Muscle layer of duodenum (tissue), 2 donors: Measurements from ENCODE around the gene ROGDI.
A peak's percentile ranks its signal among the peaks of the same experiment; 100 is the strongest.

Source experiments
- H3K27ac ChIP-seq: one replicate; pipeline ENCODE4 v1.7.0; 2013; ENCODE audit warnings: mild to moderate bottlenecking, low read length
- H3K27me3 ChIP-seq: one replicate; pipeline ENCODE4 v1.7.0; 2013; ENCODE audit warnings: low read depth, mild to moderate bottlenecking, control low read depth, low read length
- H3K36me3 ChIP-seq, 2 donors: one replicate each; pipeline ENCODE4 v1.7.0; 2013; ENCODE audit warnings: low read length in 2 of 2, control low read depth in 1 of 2, mild to moderate bottlenecking in 1 of 2; ENCODE audit not compliant: insufficient read depth in 2 of 2, control insufficient read depth in 1 of 2
- H3K4me1 ChIP-seq, 2 donors: one replicate each; pipeline ENCODE4 v1.7.0; 2013; ENCODE audit warnings: low read length in 2 of 2, mild to moderate bottlenecking in 2 of 2, control low read depth in 1 of 2, moderate library complexity in 1 of 2; ENCODE audit not compliant: insufficient read depth in 2 of 2, control insufficient read depth in 1 of 2
- H3K4me3 ChIP-seq, 2 donors: one replicate each; pipeline ENCODE4 v1.7.0; 2013; ENCODE audit warnings: low read length in 2 of 2, low read depth in 1 of 2, mild to moderate bottlenecking in 1 of 2
- H3K9me3 ChIP-seq, 2 donors: one replicate each; pipeline ENCODE4 v1.7.0; 2013; ENCODE audit warnings: low read length in 2 of 2, control low read depth in 1 of 2, mild to moderate bottlenecking in 1 of 2; ENCODE audit not compliant: control insufficient read depth in 1 of 2
- donor health status: healthy.

The ROGDI gene

DNA sequence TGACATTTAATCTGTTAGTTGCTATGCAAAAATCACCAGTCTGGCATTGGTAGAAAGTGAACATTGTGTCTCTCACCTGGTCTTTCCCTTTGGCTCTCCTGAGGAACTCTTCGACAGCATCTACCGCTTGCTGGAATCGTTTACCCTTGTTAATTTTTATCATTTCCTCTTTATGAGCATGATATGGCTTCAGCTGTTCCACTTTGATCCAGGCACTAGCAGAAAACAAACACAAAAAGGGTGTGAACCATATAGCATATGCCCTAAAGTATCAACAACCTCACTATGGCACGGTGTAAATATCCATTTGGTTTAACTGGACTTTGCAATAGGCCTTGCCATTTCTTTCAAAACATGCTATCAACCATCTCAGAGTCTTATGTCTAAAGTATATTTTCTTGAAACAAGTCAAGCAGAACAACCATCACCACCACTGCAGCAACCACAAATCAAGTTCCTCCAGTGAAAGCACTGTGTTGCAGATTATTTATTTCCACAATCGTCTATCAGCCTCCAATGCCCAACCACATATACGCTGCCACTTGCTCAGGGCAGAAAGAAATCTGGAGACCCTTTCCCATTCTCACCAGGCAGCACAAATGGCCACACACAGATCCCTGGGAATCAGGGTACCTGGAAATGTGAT is 30.4 kb upstream of the ROGDI start:
- H3K4me1 ChIP-seq: peaks cover 0 to 7% of the 10 kb centered on the region in 2 donors
- no peak overlapping the region for H3K27ac ChIP-seq
- no peaks in the 10 kb centered on the region for H3K9me3 ChIP-seq
- H3K27me3 ChIP-seq: no peaks in the 10 kb centered on the region
- H3K4me3 ChIP-seq: no peak overlapping the region
- peaks cover 40 to 58% of the 10 kb centered on the region in 2 donors for H3K36me3 ChIP-seq

- Histone ChIP-seq H3K4me3 (no peak overlapping the region), H3K4me1 (peaks cover 0 to 15% of the 10 kb centered on the region in 2 donors), H3K9me3 (no peaks in the 10 kb centered on the region), H3K36me3 (peaks cover 40 to 65% of the 10 kb centered on the region in 2 donors), H3K27ac (no peak overlapping the region), H3K27me3 (no peaks in the 10 kb centered on the region)
These were observed 29.2 kb upstream of the ROGDI start for GRCh38 chr16:4831616-4832015.

DNA sequence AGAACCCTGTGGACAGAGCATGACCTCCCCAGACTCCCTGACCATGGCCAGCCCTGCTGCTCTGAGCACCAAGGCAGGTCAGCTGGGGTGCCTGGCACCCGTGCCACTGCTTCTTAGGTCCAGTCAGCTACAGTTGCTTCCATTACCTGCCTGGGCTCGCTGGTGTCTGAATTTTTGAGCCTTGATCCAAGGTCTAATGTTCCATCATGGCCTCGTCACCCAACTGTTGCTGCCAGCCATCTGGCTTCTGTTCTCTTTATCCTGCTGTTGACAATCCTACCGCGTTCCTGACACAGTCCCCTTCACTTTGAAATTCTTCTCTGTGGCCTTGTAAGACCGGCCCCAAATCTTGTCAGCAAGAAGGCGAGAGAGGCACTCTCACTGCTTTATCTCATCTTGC is 28.0 kb upstream of the ROGDI start:
- no peak overlapping the region for H3K27ac ChIP-seq
- peaks cover 0 to 15% of the 10 kb centered on the region in 2 donors for H3K4me1 ChIP-seq
- H3K36me3 ChIP-seq: peaks cover 40 to 65% of the 10 kb centered on the region in 2 donors
- no peaks in the 10 kb centered on the region for H3K9me3 ChIP-seq
- no peaks in the 10 kb centered on the region for H3K27me3 ChIP-seq
- no peak overlapping the region for H3K4me3 ChIP-seq

DNA sequence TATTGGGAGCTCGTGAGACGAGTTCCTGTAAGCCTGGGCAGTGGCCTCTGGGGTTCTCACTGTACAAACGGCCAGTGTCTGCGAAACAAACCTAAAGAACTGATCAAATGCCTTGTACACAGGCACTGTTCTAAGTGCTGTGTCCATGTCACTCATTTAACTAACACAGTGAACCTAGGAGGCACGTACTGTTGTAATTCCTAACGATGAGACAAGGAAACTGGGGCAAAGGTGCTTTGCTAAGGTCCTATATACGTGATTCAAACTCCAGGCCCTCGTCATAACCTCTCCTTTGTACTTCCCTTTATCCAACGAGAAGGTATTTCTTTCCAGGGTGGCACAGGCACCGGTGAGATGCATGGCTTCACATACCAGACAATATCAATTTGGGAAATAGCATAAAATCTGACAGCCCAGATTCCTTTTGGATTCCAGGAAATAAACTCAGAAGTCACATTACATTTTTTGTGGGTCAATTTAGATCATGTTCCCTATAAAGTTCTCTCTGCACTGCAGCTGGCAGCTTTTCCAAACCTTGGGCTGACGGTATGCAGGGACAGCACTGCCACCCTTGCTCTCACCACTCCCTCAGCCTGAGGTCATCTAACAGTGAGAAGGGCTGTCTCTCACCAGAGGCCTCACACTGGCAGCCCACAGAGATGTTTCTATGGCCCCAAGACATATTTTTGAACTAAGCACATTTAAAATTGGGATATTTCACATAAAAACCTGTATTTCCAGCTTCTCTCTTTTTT is 26.3 kb upstream of the ROGDI start:
- no peak overlapping the region for H3K4me3 ChIP-seq
- peaks cover 0 to 10% of the 10 kb centered on the region in 2 donors for H3K4me1 ChIP-seq
- no peaks in the 10 kb centered on the region for H3K27me3 ChIP-seq
- H3K27ac ChIP-seq: no peak overlapping the region
- peaks cover 49 to 81% of the 10 kb centered on the region in 2 donors for H3K36me3 ChIP-seq
- H3K9me3 ChIP-seq: no peaks in the 10 kb centered on the region

DNA sequence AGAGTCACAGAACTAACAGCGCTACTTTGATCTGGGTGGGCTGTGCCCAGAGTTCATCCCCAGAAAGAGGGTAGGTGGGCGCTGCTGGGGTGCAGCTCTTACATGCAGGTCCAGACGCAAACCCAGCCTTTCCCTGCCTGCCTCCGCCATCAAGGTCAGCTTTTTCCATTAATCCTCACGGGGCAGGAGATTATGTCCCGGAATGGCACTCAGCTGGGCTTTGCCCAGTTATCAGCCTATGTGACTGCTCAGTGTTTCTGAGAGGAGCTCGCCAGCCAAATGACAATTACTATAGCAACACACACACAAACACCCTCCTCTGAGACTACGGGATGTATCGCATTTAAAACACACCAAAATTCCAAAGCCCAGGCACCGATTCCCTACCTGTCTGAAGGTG is 24.5 kb upstream of the ROGDI start:
- H3K36me3 ChIP-seq: peaks cover 46 to 82% of the 10 kb centered on the region in 2 donors
- H3K27me3 ChIP-seq: no peaks in the 10 kb centered on the region
- peaks cover 0 to 8% of the 10 kb centered on the region in 2 donors for H3K4me1 ChIP-seq
- no peak overlapping the region for H3K27ac ChIP-seq
- no peak overlapping the region for H3K4me3 ChIP-seq
- no peaks in the 10 kb centered on the region for H3K9me3 ChIP-seq

GRCh38 chr16:4826526-4826925 is 24.1 kb upstream of the ROGDI start:
- no peak overlapping the region for H3K27ac ChIP-seq
- H3K27me3 ChIP-seq: no peaks in the 10 kb centered on the region
- peaks cover 0 to 8% of the 10 kb centered on the region in 2 donors for H3K4me1 ChIP-seq
- no peaks in the 10 kb centered on the region for H3K9me3 ChIP-seq
- no peak overlapping the region for H3K4me3 ChIP-seq
- H3K36me3 ChIP-seq: peaks cover 46 to 82% of the 10 kb centered on the region in 2 donors

GRCh38 chr16:4825196-4825595 is 22.8 kb upstream of the ROGDI start:
- H3K27ac ChIP-seq: no peak overlapping the region
- H3K36me3 ChIP-seq: peaks cover 46 to 82% of the 10 kb centered on the region in 2 donors
- no peak overlapping the region for H3K4me3 ChIP-seq
- H3K9me3 ChIP-seq: no peaks in the 10 kb centered on the region
- H3K27me3 ChIP-seq: no peaks in the 10 kb centered on the region
- peaks cover 0 to 8% of the 10 kb centered on the region in 2 donors for H3K4me1 ChIP-seq

GRCh38 chr16:4820652-4821051 is 18.2 kb upstream of the ROGDI start:
- no peaks in the 10 kb centered on the region for H3K27me3 ChIP-seq
- no peak overlapping the region for H3K27ac ChIP-seq
- peaks cover 55 to 72% of the 10 kb centered on the region in 2 donors for H3K36me3 ChIP-seq
- no peak overlapping the region for H3K4me3 ChIP-seq
- H3K9me3 ChIP-seq: no peaks in the 10 kb centered on the region
- no peaks in the 10 kb centered on the region for H3K4me1 ChIP-seq

GRCh38 chr16:4814542-4815173 is 12.2 kb upstream of the ROGDI start:
- no peak overlapping the region for H3K27ac ChIP-seq
- H3K4me1 ChIP-seq: peaks cover 8 to 17% of the 10 kb centered on the region in 2 donors
- no peaks in the 10 kb centered on the region for H3K27me3 ChIP-seq
- H3K36me3 ChIP-seq: peaks cover 46 to 55% of the 10 kb centered on the region in 2 donors
- H3K4me3 ChIP-seq: peak overlapping the region in 1 of 2 donors; percentile 6
- H3K9me3 ChIP-seq: no peaks in the 10 kb centered on the region

- peak overlapping the region; percentile 31 for H3K27ac ChIP-seq
- H3K27me3 ChIP-seq: no peaks in the 10 kb centered on the region
- H3K36me3 ChIP-seq: peaks cover 43 to 58% of the 10 kb centered on the region in 2 donors
- peak overlapping the region in 1 of 2 donors; percentile 6 for H3K4me3 ChIP-seq
- H3K4me1 ChIP-seq: peaks cover 8 to 17% of the 10 kb centered on the region in 2 donors
- H3K9me3 ChIP-seq: no peaks in the 10 kb centered on the region
These were observed 11.6 kb upstream of the ROGDI start for GRCh38 chr16:4814046-4814445.

GRCh38 chr16:4813251-4814003 is 11.0 kb upstream of the ROGDI start:
- Histone ChIP-seq H3K36me3 (peaks cover 38 to 58% of the 10 kb centered on the region in 2 donors), H3K27ac (peak overlapping the region; percentile 31), H3K4me1 (peaks cover 8 to 17% of the 10 kb centered on the region in 2 donors)

More at GRCh38 chr16:4813251-4814003, 11.0 kb upstream of the ROGDI start:
- Histone ChIP-seq H3K9me3 (no peaks in the 10 kb centered on the region), H3K27me3 (no peaks in the 10 kb centered on the region), H3K4me3 (no peak overlapping the region)
